HFFc6 (cell line): Measurements from ENCODE around the gene ESPN. TPM values are rescaled to one million over a fixed set of nuclear protein-coding genes. Genes with fewer than 3 reads are reported as not detected.

Source experiments
- DNase-seq: peaks from one replicate; pipeline ENCODE4 v3.0.0-alpha.2; 2018
- H3K27ac Mint-ChIP-seq: 2 replicates; pipeline ENCODE4 v1.8.0; 2020; ENCODE audit warnings: mild to moderate bottlenecking, mixed read lengths
- H3K27me3 Mint-ChIP-seq: 2 replicates; pipeline ENCODE4 v1.8.0; 2021; ENCODE audit warnings: mild to moderate bottlenecking, moderate library complexity, mixed read lengths; ENCODE audit not compliant: insufficient read depth
- H3K36me3 Mint-ChIP-seq: 2 replicates; pipeline ENCODE4 v1.8.0; 2021; ENCODE audit warnings: low read depth, mixed read lengths
- H3K4me1 Mint-ChIP-seq: 2 replicates; pipeline ENCODE4 v1.8.0; 2020; ENCODE audit warnings: low read depth, mixed read lengths
- H3K4me3 Mint-ChIP-seq: 2 replicates; pipeline ENCODE4 v1.8.0; 2020; ENCODE audit warnings: mild to moderate bottlenecking, moderate library complexity, mixed read lengths
- H3K9me3 Mint-ChIP-seq: 2 replicates; pipeline ENCODE4 v1.8.0; 2020; ENCODE audit warnings: mild to moderate bottlenecking, mixed read lengths
- CTCF ChIP-seq: fragments of 200-600 bp; sonication (generic); IDR thresholded peaks from 2 replicates; pipeline ENCODE4 v1.5.0; 2021; ENCODE audit warnings: antibody characterized with exemption, mild to moderate bottlenecking
- total RNA-seq, 6 experiments: library from RNA; stranded (reverse); fragmentation: NEBNext Ultra II Directional; extraction: Animal tissue kit (Norgen Biotek cat#: 25700); gene quantifications; 2 replicates in 1 of 6; 3 replicates in 5 of 6; pipeline ENCODE4 v1.2.3, GENCODE V29; 2021

The ESPN gene
- total RNA-seq, 6 experiments from 2014 or later: not detected

DNA sequence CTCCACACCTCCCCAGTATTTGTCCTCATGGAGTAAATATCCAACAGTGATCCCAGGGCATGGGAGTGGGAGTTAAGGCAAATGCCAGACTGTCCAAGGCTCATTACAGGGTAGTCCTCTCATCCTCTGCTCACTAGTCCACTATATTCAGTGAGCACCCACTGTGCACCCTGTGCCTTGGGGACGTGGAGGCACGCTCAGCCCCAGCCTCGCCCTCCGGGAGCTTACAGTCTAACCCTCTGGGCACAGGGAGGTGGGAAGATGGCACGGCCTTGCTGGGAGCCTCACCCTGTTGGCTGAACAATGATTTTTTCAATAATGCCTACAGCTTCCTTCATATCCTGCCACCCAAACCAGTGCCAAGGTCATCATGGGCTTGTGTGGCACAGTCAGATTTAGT lies 7.7 kb upstream of the ESPN start:
- no peak for TF ChIP-seq CTCF
- Mint-ChIP-seq H3K4me1 (peaks cover 35% of the 10 kb centered on the region), H3K4me3 (no peak overlapping the region), H3K9me3 (no peaks in the 10 kb centered on the region), H3K36me3 (no peaks in the 10 kb centered on the region), H3K27me3 (peaks cover 37% of the 10 kb centered on the region), H3K27ac (no peak overlapping the region)
- no peak for DNase-seq

GRCh38 chr1:6417961-6418667 lies 6.5 kb upstream of the ESPN start:
- Mint-ChIP-seq H3K27ac (no peak overlapping the region), H3K4me1 (peaks cover 36% of the 10 kb centered on the region), H3K27me3 (peaks cover 40% of the 10 kb centered on the region), H3K36me3 (no peaks in the 10 kb centered on the region), H3K9me3 (no peaks in the 10 kb centered on the region), H3K4me3 (no peak overlapping the region)
- no peak for DNase-seq
- no peak for TF ChIP-seq CTCF

DNA sequence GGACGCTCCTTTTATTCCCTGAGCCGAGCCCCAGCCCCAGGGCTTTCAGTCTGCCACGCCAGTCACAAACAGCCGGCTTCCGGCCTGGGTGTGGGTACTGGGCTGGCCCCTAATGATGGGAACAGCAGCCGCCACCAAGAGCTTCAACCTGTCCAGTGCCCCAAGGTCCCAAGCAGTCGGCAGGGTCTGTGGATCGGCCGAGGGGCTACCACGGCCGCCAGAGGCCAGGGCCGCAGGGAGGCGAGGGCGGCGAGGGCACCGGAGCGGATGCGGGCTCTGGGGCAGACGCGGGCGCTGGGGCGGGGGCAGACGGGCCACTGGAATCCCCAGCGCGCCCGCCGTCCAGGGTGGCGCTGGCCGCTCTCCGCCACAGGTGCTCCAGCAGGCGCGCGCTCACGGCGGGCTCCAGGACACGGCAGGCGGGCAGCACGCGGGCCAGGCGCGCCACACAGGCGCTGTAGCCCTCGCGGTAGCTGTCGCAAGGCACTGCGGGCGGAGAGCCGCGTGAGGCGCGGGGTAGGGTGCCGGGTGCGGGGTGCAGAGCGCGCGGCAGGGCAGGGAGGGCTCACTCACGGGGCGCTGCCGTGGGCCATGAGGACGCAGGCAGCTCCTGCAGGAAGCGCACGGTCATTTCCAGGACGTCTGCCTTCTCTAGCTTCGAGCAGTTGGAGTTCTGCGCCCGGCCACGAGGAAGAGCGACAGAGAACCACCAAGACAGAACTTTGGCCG lies 5.7 kb upstream of the ESPN start:
- DNase-seq: no peak
- Mint-ChIP-seq H3K27me3 (peaks cover 41% of the 10 kb centered on the region), H3K4me3 (no peak overlapping the region; the same call in 1 of the 2 replicates), H3K27ac (no peak overlapping the region), H3K9me3 (no peaks in the 10 kb centered on the region), H3K36me3 (no peaks in the 10 kb centered on the region), H3K4me1 (peaks cover 36% of the 10 kb centered on the region)
- TF ChIP-seq CTCF: no peak

GRCh38 chr1:6419397-6419803 lies 5.2 kb upstream of the ESPN start:
- Mint-ChIP-seq H3K36me3 (no peaks in the 10 kb centered on the region), H3K9me3 (no peaks in the 10 kb centered on the region), H3K4me1 (peaks cover 30% of the 10 kb centered on the region), H3K27ac (no peak overlapping the region), H3K27me3 (peaks cover 47% of the 10 kb centered on the region), H3K4me3 (no peak overlapping the region; the same call in 1 of the 2 replicates)
- no peak for DNase-seq
- no peak for TF ChIP-seq CTCF

GRCh38 chr1:6419804-6420453 lies 4.6 kb upstream of the ESPN start, which contains the start of gene HES2:
Gene HES2, minus strand, starts transcription at chr1:6419919. Its CDS starts 99 bp downstream, at chr1:6419820.
- DNase-seq: no peak
- H3K4me1 Mint-ChIP-seq: peaks cover 25% of the 10 kb centered on the region
- H3K9me3 Mint-ChIP-seq: no peaks in the 10 kb centered on the region
- H3K27ac Mint-ChIP-seq: no peak within 1 kb of the TSS
- H3K4me3 Mint-ChIP-seq: no peak within 1 kb of the TSS; the same call in 1 of the 2 replicates
- H3K27me3 Mint-ChIP-seq: peaks cover 44% of the 10 kb centered on the region
- H3K36me3 Mint-ChIP-seq: no peaks in the 10 kb centered on the region
- no peak for TF ChIP-seq CTCF
